Uterus (tissue), 4 donors: ENCODE data around the gene CNTD1. TPM values are rescaled to one million over a fixed set of nuclear protein-coding genes. Genes with fewer than 3 reads are reported as not detected.

Experiments
- DNase-seq, 2 donors: peaks; one replicate each; pipeline ENCODE4 v3.0.0-alpha.2; 2019 to 2020
- H3K27ac ChIP-seq, 2 donors: fragments of 200-600 bp; sonication (generic); 1 replicate in 1 of 2; 2 replicates in 1 of 2; pipeline ENCODE4 v1.5.1; 2016 to 2018
- H3K27me3 ChIP-seq, 2 donors: fragments of 200-600 bp; sonication (generic); one replicate each; pipeline ENCODE4 v1.5.1; 2018 to 2019; ENCODE audit warnings: control low read depth in 1 of 2
- H3K36me3 ChIP-seq, 2 donors: fragments of 200-600 bp; sonication (generic); one replicate each; pipeline ENCODE4 v1.5.1; 2019; ENCODE audit warnings: control low read depth in 1 of 2
- H3K4me1 ChIP-seq, 2 donors: fragments of 200-600 bp; sonication (generic); one replicate each; pipeline ENCODE4 v1.5.1; 2018 to 2019; ENCODE audit warnings: control low read depth in 1 of 2
- H3K4me3 ChIP-seq, 2 donors: fragments of 200-600 bp; sonication (generic); 1 replicate in 1 of 2; 2 replicates in 1 of 2; pipeline ENCODE4 v1.5.1; 2018 to 2019; ENCODE audit warnings: mild to moderate bottlenecking in 1 of 2
- H3K9me3 ChIP-seq, 2 donors: fragments of 200-600 bp; sonication (generic); one replicate each; pipeline ENCODE4 v1.5.1; 2019; ENCODE audit warnings: control low read depth in 1 of 2
- POLR2A ChIP-seq, 2 donors: fragments of 450-650 bp; IDR thresholded peaks; one replicate each; pipeline ENCODE4 v1.6.1; 2016; ENCODE audit warnings: antibody characterized with exemption in 2 of 2, mild to moderate bottlenecking in 1 of 2, moderate library complexity in 1 of 2
- intact Hi-C: fragments of 100-400 bp; cut with DNase I; formaldehyde crosslinking; loops from one replicate; pipeline ENCODE4 v1.15.1; 2023; ENCODE audit warnings: low total_unique reads
- total RNA-seq, 4 donors: library from RNA; depleted of rRNA in 3 of 4; stranded (reverse); fragments of >200 nt in 3 of 4; gene quantifications; one replicate each; pipeline versions ENCODE4 v1.1.0 to v1.2.4, GENCODE V29; 2014 to 2023
- TF ChIP-seq, protein P1 (sequence below), 4 experiments: fragments of 200-600 bp in 2 of 4; fragments of 450-650 bp in 2 of 4; sonication (generic) in 2 of 4; IDR thresholded peaks; one replicate each; pipeline ENCODE4 v1.5.1; 2016 to 2019; ENCODE audit warnings: antibody characterized with exemption in 4 of 4, mild to moderate bottlenecking in 2 of 4, moderate library complexity in 1 of 4
- donor health status: DM: yes; HTN: yes; CAD: no.

The CNTD1 gene
- total RNA-seq, 4 donors from 2014 or later: 0.69 to 1.2 TPM; not detected in 2

DNA sequence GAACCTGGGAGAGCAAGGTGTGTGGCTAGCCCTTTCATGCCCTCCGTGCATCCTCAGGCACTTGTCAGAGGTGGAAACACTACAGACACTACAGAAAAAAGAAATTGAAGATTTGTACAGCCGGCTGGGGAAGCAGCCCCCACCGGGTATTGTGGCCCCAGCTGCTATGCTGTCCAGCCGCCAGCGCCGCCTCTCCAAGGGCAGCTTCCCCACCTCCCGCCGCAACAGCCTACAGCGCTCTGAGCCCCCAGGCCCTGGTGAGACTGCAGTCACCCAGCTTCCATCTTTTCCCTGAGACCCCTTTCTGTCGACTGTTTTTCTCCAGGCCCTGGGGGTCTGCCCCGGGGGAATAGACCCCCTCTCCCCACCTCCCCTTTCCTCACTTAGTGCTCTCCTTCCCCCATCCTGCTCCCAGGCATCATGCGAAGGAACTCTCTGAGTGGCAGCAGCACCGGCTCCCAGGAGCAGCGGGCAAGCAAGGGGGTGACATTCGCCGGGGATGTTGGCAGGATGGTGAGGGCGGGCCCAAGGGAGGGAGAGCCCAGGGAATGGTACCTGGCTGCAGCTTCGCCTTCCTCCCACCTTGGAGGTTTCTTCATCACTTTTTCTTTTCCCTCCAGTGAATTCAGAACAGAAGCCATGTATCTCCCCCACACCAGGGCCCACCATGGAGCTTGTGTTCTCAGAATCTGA, 2.4 kb upstream of the CNTD1 start:
- Histone ChIP-seq H3K4me1 (peaks cover 0 to 4% of the 10 kb centered on the region in 2 donors), H3K9me3 (no peaks in the 10 kb centered on the region), H3K27ac (no peak overlapping the region), H3K27me3 (no peaks in the 10 kb centered on the region), H3K36me3 (no peaks in the 10 kb centered on the region), H3K4me3 (no peak overlapping the region)
- no peak for DNase-seq
- no peak for TF ChIP-seq POLR2A (IDR thresholded peaks at IDR 0.05)
- intact Hi-C loops: no loop called here

DNA sequence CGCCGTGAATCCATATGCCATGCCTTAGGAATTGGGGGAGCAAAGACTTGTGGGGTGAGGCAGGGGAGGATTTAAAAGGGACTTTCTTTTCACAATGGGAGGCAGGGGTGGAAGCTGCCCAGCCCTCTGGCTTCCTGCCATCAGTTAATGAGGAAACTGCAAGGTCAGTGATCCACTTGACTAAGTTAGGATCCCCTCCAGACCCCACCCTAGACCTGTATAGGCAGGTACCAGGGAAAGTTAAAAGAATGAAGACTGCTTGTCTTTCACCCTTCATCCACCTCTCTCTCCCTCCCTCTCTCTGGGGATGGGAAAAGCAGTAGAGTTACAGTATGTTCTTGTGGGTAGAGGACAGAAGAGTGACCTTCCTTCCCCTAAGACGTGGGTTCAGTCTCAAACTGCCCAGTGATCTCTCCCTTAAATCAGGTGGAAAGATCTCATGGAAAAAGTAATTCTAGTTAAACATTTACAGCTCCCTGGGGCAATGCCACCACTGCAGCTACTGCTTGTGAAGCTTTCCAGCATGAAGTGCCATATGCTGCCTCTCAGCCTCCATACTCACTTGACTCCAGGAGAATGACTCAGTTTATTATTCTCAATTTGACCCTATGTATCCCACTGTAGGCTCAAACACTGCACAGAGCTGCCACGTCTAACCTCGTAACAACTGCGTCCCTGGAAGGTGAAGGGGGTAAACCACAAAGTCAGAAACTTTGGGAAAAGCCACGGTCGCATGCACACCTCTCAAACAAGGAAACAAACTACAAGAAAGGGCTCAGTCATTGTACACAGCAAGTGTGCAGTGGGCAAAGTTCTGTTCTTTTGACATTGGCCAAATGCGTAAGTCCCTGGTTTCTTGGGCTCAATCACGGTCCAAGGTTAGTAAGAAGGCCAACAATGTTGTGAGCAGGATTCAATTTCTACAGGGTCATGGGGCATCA, 1.3 kb upstream of the CNTD1 start:
- no peak for DNase-seq
- Histone ChIP-seq H3K4me3 (peak overlapping the region; percentile 76 to 86), H3K27ac (no peak overlapping the region), H3K9me3 (no peaks in the 10 kb centered on the region), H3K36me3 (no peaks in the 10 kb centered on the region), H3K4me1 (peaks cover 0 to 4% of the 10 kb centered on the region in 2 donors), H3K27me3 (no peaks in the 10 kb centered on the region)
- intact Hi-C loops: no loop called here
- TF ChIP-seq, protein P1, sequence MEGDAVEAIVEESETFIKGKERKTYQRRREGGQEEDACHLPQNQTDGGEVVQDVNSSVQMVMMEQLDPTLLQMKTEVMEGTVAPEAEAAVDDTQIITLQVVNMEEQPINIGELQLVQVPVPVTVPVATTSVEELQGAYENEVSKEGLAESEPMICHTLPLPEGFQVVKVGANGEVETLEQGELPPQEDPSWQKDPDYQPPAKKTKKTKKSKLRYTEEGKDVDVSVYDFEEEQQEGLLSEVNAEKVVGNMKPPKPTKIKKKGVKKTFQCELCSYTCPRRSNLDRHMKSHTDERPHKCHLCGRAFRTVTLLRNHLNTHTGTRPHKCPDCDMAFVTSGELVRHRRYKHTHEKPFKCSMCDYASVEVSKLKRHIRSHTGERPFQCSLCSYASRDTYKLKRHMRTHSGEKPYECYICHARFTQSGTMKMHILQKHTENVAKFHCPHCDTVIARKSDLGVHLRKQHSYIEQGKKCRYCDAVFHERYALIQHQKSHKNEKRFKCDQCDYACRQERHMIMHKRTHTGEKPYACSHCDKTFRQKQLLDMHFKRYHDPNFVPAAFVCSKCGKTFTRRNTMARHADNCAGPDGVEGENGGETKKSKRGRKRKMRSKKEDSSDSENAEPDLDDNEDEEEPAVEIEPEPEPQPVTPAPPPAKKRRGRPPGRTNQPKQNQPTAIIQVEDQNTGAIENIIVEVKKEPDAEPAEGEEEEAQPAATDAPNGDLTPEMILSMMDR (IDR thresholded peaks at IDR 0.05): no peak
- no peak for TF ChIP-seq POLR2A (IDR thresholded peaks at IDR 0.05)

- peaks cover 0 to 4% of the 10 kb centered on the region in 2 donors for H3K4me1 ChIP-seq
- no peak for DNase-seq
- peak overlapping the region; percentile 76 to 86 for H3K4me3 ChIP-seq
- peak overlapping the region; percentile 75 to 81 for H3K27ac ChIP-seq
- intact Hi-C loops: no loop called here
- H3K27me3 ChIP-seq: no peaks in the 10 kb centered on the region
- no peaks in the 10 kb centered on the region for H3K9me3 ChIP-seq
- H3K36me3 ChIP-seq: no peaks in the 10 kb centered on the region
- TF ChIP-seq, protein P1 (IDR thresholded peaks at IDR 0.05): no peak
- TF ChIP-seq POLR2A (IDR thresholded peaks at IDR 0.05): no peak
Observed at GRCh38 chr17:42798011-42798382, 664 bp upstream of the CNTD1 start.

GRCh38 chr17:42803074-42803883, 4.6 kb downstream of the CNTD1 start:
- no peak for TF ChIP-seq POLR2A (IDR thresholded peaks at IDR 0.05)
- TF ChIP-seq, protein P1 (IDR thresholded peaks at IDR 0.05): no peak
- Histone ChIP-seq H3K4me3 (no peak overlapping the region), H3K27ac (no peak overlapping the region), H3K36me3 (no peaks in the 10 kb centered on the region), H3K4me1 (no peaks in the 10 kb centered on the region), H3K9me3 (no peaks in the 10 kb centered on the region), H3K27me3 (no peaks in the 10 kb centered on the region)
- no peak for DNase-seq
- intact Hi-C loops: no loop called here

DNA sequence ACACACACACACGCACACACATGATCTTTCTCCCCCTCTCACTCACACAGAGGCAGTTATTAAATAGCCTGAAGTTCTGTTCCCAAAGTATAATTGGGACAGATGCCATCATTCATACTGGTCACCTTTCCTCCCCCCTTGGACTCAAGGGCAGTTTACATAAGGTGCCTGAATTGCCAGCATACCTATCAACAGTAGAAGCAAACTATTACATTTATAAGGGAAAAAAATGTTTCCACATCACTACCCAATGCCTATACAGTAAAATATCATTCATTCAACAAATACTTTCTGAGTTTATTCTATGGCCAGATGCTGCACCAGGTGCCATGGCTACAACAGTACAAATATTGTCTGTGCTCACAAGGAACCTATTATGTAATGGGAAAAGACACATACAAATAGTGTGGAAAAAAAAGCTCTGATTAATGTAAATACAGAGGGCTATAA, 6.3 kb downstream of the CNTD1 start:
- H3K27ac ChIP-seq: no peak overlapping the region
- H3K27me3 ChIP-seq: no peaks in the 10 kb centered on the region
- no peaks in the 10 kb centered on the region for H3K36me3 ChIP-seq
- no peak for DNase-seq
- H3K9me3 ChIP-seq: no peaks in the 10 kb centered on the region
- intact Hi-C loops: no loop called here
- no peak for TF ChIP-seq POLR2A (IDR thresholded peaks at IDR 0.05)
- TF ChIP-seq, protein P1 (IDR thresholded peaks at IDR 0.05): no peak
- no peak overlapping the region for H3K4me3 ChIP-seq
- H3K4me1 ChIP-seq: no peaks in the 10 kb centered on the region
